GM21515 (cell line): ENCODE results near the gene ARMCX1.
A peak's percentile ranks its signal among the peaks of the same experiment; 100 is the strongest.
"Not testable (repeated sequence)": the region's sequence is repeated elsewhere in the genome, so short reads cannot be mapped to it uniquely, and the experiment has no call there.

ENCODE experiments used
- ATAC-seq: cut with Tn5 transposase; IDR thresholded peaks from one replicate; pipeline ENCODE4 v1.9.1; 2021; ENCODE audit not compliant: unreplicated experiment

ARMCX1 gene

GRCh38 chrX:101550362-101550750 is at the start of gene ARMCX1:
Gene ARMCX1, plus strand, starts transcription at chrX:101550547. Its CDS starts 2,384 bp downstream, at chrX:101552931.
- ATAC-seq: no peak

GRCh38 chrX:101502929-101503328 is 47.4 kb upstream of the ARMCX1 start:
- ATAC-seq: not testable (repeated sequence)

- no peak for ATAC-seq
Measured at GRCh38 chrX:101507372-101507771, 43.0 kb upstream of the ARMCX1 start.

GRCh38 chrX:101507986-101508385 is 42.4 kb upstream of the ARMCX1 start:
- no peak for ATAC-seq

GRCh38 chrX:101530944-101531343 is 19.4 kb upstream of the ARMCX1 start:
- no peak for ATAC-seq

GRCh38 chrX:101539116-101539515 is 11.2 kb upstream of the ARMCX1 start:
- no peak for ATAC-seq

- no peak for ATAC-seq
Measured at GRCh38 chrX:101550751-101551379, 518 bp downstream of the ARMCX1 start.

- ATAC-seq: no peak
Measured at GRCh38 chrX:101551380-101551767, 1.0 kb downstream of the ARMCX1 start.

- ATAC-seq: no peak
Measured at GRCh38 chrX:101552714-101553113, 2.4 kb downstream of the ARMCX1 start.

- ATAC-seq: no peak
Measured at GRCh38 chrX:101564651-101565050, 14.3 kb downstream of the ARMCX1 start.

- peak; percentile 99 for ATAC-seq
Measured at GRCh38 chrX:101595739-101596419, 45.5 kb downstream of the ARMCX1 start.

- ATAC-seq: not testable (repeated sequence)
Measured at GRCh38 chrX:101599592-101599991, 49.2 kb downstream of the ARMCX1 start.

- ATAC-seq: no peak
Measured at GRCh38 chrX:101602077-101602476, 51.7 kb downstream of the ARMCX1 start.
